Measurements from ENCODE around the gene ADAP2.
"Not testable (repeated sequence)": the region's sequence is repeated elsewhere in the genome, so short reads cannot be mapped to it uniquely, and the experiment has no call there.

GRCh38 chr17:30931582-30931981 lies 9.8 kb downstream of the ADAP2 start:
- TF ChIP-seq, protein P1, sequence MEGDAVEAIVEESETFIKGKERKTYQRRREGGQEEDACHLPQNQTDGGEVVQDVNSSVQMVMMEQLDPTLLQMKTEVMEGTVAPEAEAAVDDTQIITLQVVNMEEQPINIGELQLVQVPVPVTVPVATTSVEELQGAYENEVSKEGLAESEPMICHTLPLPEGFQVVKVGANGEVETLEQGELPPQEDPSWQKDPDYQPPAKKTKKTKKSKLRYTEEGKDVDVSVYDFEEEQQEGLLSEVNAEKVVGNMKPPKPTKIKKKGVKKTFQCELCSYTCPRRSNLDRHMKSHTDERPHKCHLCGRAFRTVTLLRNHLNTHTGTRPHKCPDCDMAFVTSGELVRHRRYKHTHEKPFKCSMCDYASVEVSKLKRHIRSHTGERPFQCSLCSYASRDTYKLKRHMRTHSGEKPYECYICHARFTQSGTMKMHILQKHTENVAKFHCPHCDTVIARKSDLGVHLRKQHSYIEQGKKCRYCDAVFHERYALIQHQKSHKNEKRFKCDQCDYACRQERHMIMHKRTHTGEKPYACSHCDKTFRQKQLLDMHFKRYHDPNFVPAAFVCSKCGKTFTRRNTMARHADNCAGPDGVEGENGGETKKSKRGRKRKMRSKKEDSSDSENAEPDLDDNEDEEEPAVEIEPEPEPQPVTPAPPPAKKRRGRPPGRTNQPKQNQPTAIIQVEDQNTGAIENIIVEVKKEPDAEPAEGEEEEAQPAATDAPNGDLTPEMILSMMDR (IDR thresholded peaks at IDR 0.05; ENCODE audit: low read length): not testable (repeated sequence)
- not testable (repeated sequence) for TF ChIP-seq EZH2 (optimal IDR thresholded peaks at IDR 0.05; ENCODE audit: low read depth, low read length); EZH2phosphoT487 (IDR thresholded peaks at IDR 0.05; ENCODE audit: low read length)

Measured in MM.1S (cell line).